ENCODE results near the gene HRH1.

- TF ChIP-seq CTCF (IDR thresholded peaks at IDR 0.05) (no peak), POLR2A (IDR thresholded peaks at IDR 0.05) (no peak), EP300 (IDR thresholded peaks at IDR 0.05) (no peak)
Measured at GRCh38 chr3:11275926-11276325, 121.6 kb downstream of the HRH1 start.

Measured in ovary (tissue), 3 donors.